Midbrain (tissue), 1 donor: ENCODE data around the gene BOC.

Experiments
- DNase-seq: peaks from one replicate; lab custom pipeline; 2025; lab: John Stamatoyannopoulos, UW

Gene BOC

GRCh38 chr3:113222451-113223086 is 11.2 kb downstream of the BOC start:
- no peak for DNase-seq

GRCh38 chr3:113223475-113224281 is 12.3 kb downstream of the BOC start:
- no peak for DNase-seq

- DNase-seq: no peak
Observed at GRCh38 chr3:113225286-113225685, 13.9 kb downstream of the BOC start.

GRCh38 chr3:113226491-113226890 is 15.1 kb downstream of the BOC start:
- DNase-seq: no peak

GRCh38 chr3:113227146-113227545 is 15.8 kb downstream of the BOC start:
- no peak for DNase-seq

GRCh38 chr3:113228498-113229286 is 17.3 kb downstream of the BOC start:
- no peak for DNase-seq

- DNase-seq: no peak
Observed at GRCh38 chr3:113231391-113231790, 20.0 kb downstream of the BOC start.

GRCh38 chr3:113231827-113232253 is 20.5 kb downstream of the BOC start:
- no peak for DNase-seq

GRCh38 chr3:113232342-113232741 is 21.0 kb downstream of the BOC start:
- DNase-seq: no peak

- no peak for DNase-seq
Observed at GRCh38 chr3:113233497-113233896, 22.1 kb downstream of the BOC start.

GRCh38 chr3:113234028-113234427 is 22.7 kb downstream of the BOC start:
- no peak for DNase-seq

- DNase-seq: peak; percentile 19
Observed at GRCh38 chr3:113234688-113235260, 23.4 kb downstream of the BOC start.

- DNase-seq: no peak
Observed at GRCh38 chr3:113238503-113238902, 27.1 kb downstream of the BOC start.

GRCh38 chr3:113240841-113241240 is 29.5 kb downstream of the BOC start:
- no peak for DNase-seq

- no peak for DNase-seq
Observed at GRCh38 chr3:113241292-113242095, 30.1 kb downstream of the BOC start.

- no peak for DNase-seq
Observed at GRCh38 chr3:113242096-113242581, 30.8 kb downstream of the BOC start.

GRCh38 chr3:113243071-113243470 is 31.7 kb downstream of the BOC start:
- no peak for DNase-seq

GRCh38 chr3:113243846-113244245 is 32.5 kb downstream of the BOC start:
- DNase-seq: no peak

GRCh38 chr3:113245761-113246161 is 34.4 kb downstream of the BOC start:
- no peak for DNase-seq

GRCh38 chr3:113247068-113247467 is 35.7 kb downstream of the BOC start:
- DNase-seq: no peak
